NB4 (cell line): ENCODE data around the gene C9orf72.

Experiments
- MYC ChIP-seq: IDR thresholded peaks from 2 replicates; pipeline ENCODE4 v1.6.1; 2011; ENCODE audit warnings: low read depth, low read length
- POLR2A ChIP-seq: IDR thresholded peaks from 2 replicates; pipeline ENCODE4 v1.6.1; 2011; ENCODE audit warnings: mild to moderate bottlenecking; ENCODE audit not compliant: insufficient read length; ENCODE audit errors: extremely low read depth
- TF ChIP-seq, protein P1 (sequence below): IDR thresholded peaks from one replicate; pipeline ENCODE4 v1.5.1; 2012; ENCODE audit warnings: low read depth, low read length
- TF ChIP-seq, protein P2 (sequence below): IDR thresholded peaks from 2 replicates; pipeline ENCODE4 v1.6.1; 2011; ENCODE audit warnings: low read depth, low read length

DNA sequence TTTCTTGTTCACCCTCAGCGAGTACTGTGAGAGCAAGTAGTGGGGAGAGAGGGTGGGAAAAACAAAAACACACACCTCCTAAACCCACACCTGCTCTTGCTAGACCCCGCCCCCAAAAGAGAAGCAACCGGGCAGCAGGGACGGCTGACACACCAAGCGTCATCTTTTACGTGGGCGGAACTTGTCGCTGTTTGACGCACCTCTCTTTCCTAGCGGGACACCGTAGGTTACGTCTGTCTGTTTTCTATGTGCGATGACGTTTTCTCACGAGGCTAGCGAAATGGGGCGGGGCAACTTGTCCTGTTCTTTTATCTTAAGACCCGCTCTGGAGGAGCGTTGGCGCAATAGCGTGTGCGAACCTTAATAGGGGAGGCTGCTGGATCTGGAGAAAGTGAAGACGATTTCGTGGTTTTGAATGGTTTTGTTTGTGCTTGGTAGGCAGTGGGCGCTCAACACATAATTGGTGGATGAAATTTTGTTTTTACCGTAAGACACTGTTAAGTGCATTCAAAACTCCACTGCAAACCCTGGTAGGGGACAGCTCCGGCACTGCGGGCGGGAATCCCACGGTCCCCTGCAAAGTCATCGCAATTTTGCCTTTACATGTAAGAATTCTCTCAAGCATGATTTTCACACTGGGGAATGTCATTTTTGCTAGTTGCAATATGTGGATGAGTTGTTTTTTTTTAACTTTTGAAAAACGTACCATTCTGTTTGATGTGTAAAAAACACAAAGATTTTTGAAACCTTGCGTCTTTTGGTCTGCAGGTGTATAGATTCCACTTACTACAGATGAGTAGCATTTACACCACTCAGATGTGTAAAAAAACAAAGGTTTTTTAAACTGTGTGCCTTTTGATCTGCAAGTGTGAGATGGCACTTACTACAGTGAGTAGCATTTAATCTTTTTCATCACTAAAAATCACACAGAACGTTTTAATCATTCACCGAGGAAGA is 631 bp upstream of the C9orf72 start:
- peak; percentile 47 for TF ChIP-seq POLR2A
- TF ChIP-seq, protein P1, sequence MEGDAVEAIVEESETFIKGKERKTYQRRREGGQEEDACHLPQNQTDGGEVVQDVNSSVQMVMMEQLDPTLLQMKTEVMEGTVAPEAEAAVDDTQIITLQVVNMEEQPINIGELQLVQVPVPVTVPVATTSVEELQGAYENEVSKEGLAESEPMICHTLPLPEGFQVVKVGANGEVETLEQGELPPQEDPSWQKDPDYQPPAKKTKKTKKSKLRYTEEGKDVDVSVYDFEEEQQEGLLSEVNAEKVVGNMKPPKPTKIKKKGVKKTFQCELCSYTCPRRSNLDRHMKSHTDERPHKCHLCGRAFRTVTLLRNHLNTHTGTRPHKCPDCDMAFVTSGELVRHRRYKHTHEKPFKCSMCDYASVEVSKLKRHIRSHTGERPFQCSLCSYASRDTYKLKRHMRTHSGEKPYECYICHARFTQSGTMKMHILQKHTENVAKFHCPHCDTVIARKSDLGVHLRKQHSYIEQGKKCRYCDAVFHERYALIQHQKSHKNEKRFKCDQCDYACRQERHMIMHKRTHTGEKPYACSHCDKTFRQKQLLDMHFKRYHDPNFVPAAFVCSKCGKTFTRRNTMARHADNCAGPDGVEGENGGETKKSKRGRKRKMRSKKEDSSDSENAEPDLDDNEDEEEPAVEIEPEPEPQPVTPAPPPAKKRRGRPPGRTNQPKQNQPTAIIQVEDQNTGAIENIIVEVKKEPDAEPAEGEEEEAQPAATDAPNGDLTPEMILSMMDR = no peak
- TF ChIP-seq, protein P2, sequence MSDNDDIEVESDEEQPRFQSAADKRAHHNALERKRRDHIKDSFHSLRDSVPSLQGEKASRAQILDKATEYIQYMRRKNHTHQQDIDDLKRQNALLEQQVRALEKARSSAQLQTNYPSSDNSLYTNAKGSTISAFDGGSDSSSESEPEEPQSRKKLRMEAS = peak; percentile 84; the same call in 1 of the 2 replicates
- peak; percentile 83 for TF ChIP-seq MYC
